ENCODE results near the gene NR1H3.
"Not testable (repeated sequence)": the region's sequence is repeated elsewhere in the genome, so short reads cannot be mapped to it uniquely, and the experiment has no call there.

NR1H3 gene

GRCh38 chr11:47305734-47306483 lies 48.1 kb downstream of the NR1H3 start:
- no peak for TF ChIP-seq CTCF (conservative IDR thresholded peaks at IDR 0.05; ENCODE audit: low read depth, low read length)
- H3K79me2 ChIP-seq (ENCODE audit: insufficient read depth, low read depth) = no peaks in the 10 kb centered on the region
- no peak overlapping the region for H3K4me2 ChIP-seq
- no peak overlapping the region for H2AFZ ChIP-seq (ENCODE audit: low read depth)
- no peaks in the 10 kb centered on the region for H3K27me3 ChIP-seq (ENCODE audit: insufficient read depth, low read depth)
- no peak overlapping the region for H3K9ac ChIP-seq
- no peaks in the 10 kb centered on the region for H3K36me3 ChIP-seq (ENCODE audit: insufficient read depth)
- H3K4me3 ChIP-seq (IDR thresholded peaks at IDR 0.05; ENCODE audit: insufficient read depth, low read depth, low read length) = no peak overlapping the region
- H4K20me1 ChIP-seq (ENCODE audit: insufficient read depth) = no peaks in the 10 kb centered on the region
- no peak overlapping the region for H3K27ac ChIP-seq
- H3K4me1 ChIP-seq (ENCODE audit: low read depth, poor library complexity, severe bottlenecking) = no peaks in the 10 kb centered on the region

DNA sequence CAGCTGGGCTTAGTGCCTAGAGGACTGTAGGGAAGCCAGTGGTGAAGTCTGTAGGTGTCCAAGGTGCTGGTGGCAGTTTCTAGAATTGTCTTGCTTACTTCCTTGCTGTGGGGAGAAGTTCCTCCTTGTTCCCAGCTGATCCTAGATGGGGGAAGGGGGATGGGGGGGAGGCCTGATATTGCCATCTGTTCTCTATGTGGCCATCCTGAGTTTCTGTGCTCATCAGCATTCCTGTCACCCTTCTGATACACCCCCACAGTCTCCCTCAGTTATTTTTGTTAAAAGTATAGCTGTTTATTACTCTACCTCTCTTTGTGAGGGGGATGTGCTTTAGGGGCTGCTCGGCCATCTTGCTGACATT lies 48.7 kb downstream of the NR1H3 start:
- no peak overlapping the region for H3K4me3 ChIP-seq (IDR thresholded peaks at IDR 0.05; ENCODE audit: insufficient read depth, low read depth, low read length)
- no peaks in the 10 kb centered on the region for H3K36me3 ChIP-seq (ENCODE audit: insufficient read depth)
- H3K4me2 ChIP-seq = no peak overlapping the region
- no peaks in the 10 kb centered on the region for H3K79me2 ChIP-seq (ENCODE audit: insufficient read depth, low read depth)
- no peak overlapping the region for H3K9ac ChIP-seq
- H2AFZ ChIP-seq (ENCODE audit: low read depth) = no peak overlapping the region
- H3K27me3 ChIP-seq (ENCODE audit: insufficient read depth, low read depth) = no peaks in the 10 kb centered on the region
- no peaks in the 10 kb centered on the region for H4K20me1 ChIP-seq (ENCODE audit: insufficient read depth)
- H3K4me1 ChIP-seq (ENCODE audit: low read depth, poor library complexity, severe bottlenecking) = no peaks in the 10 kb centered on the region
- TF ChIP-seq CTCF (conservative IDR thresholded peaks at IDR 0.05; ENCODE audit: low read depth, low read length) = no peak
- no peak overlapping the region for H3K27ac ChIP-seq

GRCh38 chr11:47308050-47308823 lies 50.4 kb downstream of the NR1H3 start:
- no peak overlapping the region for H3K4me3 ChIP-seq (IDR thresholded peaks at IDR 0.05; ENCODE audit: insufficient read depth, low read depth, low read length)
- no peaks in the 10 kb centered on the region for H3K36me3 ChIP-seq (ENCODE audit: insufficient read depth)
- H3K79me2 ChIP-seq (ENCODE audit: insufficient read depth, low read depth) = no peaks in the 10 kb centered on the region
- H3K4me1 ChIP-seq (ENCODE audit: low read depth, poor library complexity, severe bottlenecking) = no peaks in the 10 kb centered on the region
- H2AFZ ChIP-seq (ENCODE audit: low read depth) = no peak overlapping the region
- H3K9ac ChIP-seq = no peak overlapping the region
- H3K27ac ChIP-seq = no peak overlapping the region
- no peaks in the 10 kb centered on the region for H3K27me3 ChIP-seq (ENCODE audit: insufficient read depth, low read depth)
- H3K4me2 ChIP-seq = no peak overlapping the region
- TF ChIP-seq CTCF (conservative IDR thresholded peaks at IDR 0.05; ENCODE audit: low read depth, low read length) = no peak
- no peaks in the 10 kb centered on the region for H4K20me1 ChIP-seq (ENCODE audit: insufficient read depth)

GRCh38 chr11:47314992-47315391 lies 57.2 kb downstream of the NR1H3 start:
- H3K36me3 ChIP-seq (ENCODE audit: insufficient read depth) = no peaks in the 10 kb centered on the region
- no peak overlapping the region for H3K4me3 ChIP-seq (IDR thresholded peaks at IDR 0.05; ENCODE audit: insufficient read depth, low read depth, low read length)
- H3K4me1 ChIP-seq (ENCODE audit: low read depth, poor library complexity, severe bottlenecking) = no peaks in the 10 kb centered on the region
- no peaks in the 10 kb centered on the region for H3K27me3 ChIP-seq (ENCODE audit: insufficient read depth, low read depth)
- TF ChIP-seq CTCF (conservative IDR thresholded peaks at IDR 0.05; ENCODE audit: low read depth, low read length) = no peak
- no peak overlapping the region for H3K4me2 ChIP-seq
- H2AFZ ChIP-seq (ENCODE audit: low read depth) = no peak overlapping the region
- no peaks in the 10 kb centered on the region for H4K20me1 ChIP-seq (ENCODE audit: insufficient read depth)
- H3K79me2 ChIP-seq (ENCODE audit: insufficient read depth, low read depth) = no peaks in the 10 kb centered on the region
- no peak overlapping the region for H3K9ac ChIP-seq
- H3K27ac ChIP-seq = no peak overlapping the region

- H3K27ac ChIP-seq; H3K36me3 ChIP-seq (ENCODE audit: insufficient read depth); H3K9ac ChIP-seq; H3K4me1 ChIP-seq (ENCODE audit: low read depth, poor library complexity, severe bottlenecking); H3K4me2 ChIP-seq; H3K27me3 ChIP-seq (ENCODE audit: insufficient read depth, low read depth); H4K20me1 ChIP-seq (ENCODE audit: insufficient read depth); H3K79me2 ChIP-seq (ENCODE audit: insufficient read depth, low read depth); H2AFZ ChIP-seq (ENCODE audit: low read depth); H3K4me3 ChIP-seq (IDR thresholded peaks at IDR 0.05; ENCODE audit: insufficient read depth, low read depth, low read length): not testable (repeated sequence)
Measured at GRCh38 chr11:47316501-47316900, 58.7 kb downstream of the NR1H3 start.
